Natural killer cell treated with Interleukin-12 subunit alpha and Interleukin-12 subunit beta and Interleukin-15 and Interleukin-18, amount 100 ng/mL, for 72 hours (primary cell): Measurements from ENCODE around the gene MALL. TPM values are rescaled to one million over a fixed set of nuclear protein-coding genes. Genes with fewer than 3 reads are reported as not detected.
"Not testable (repeated sequence)": the region's sequence is repeated elsewhere in the genome, so short reads cannot be mapped to it uniquely, and the experiment has no call there.

Experiments
- ATAC-seq, 2 donors: fragments of 150-1000 bp; cut with Tn5 transposase in 1 of 2; sonication (Bioruptor Pico), chemical (Tn5 transposase) in 1 of 2; 2 replicates each; pipeline ENCODE4 v1.10.0; 2021
- DNase-seq: peaks from one replicate; pipeline ENCODE4 v3.0.0; 2022; ENCODE audit warnings: low spot score
- H3K27ac Mint-ChIP-seq, 2 donors: 1 replicate in 1 of 2; 2 replicates in 1 of 2; pipeline ENCODE4 v1.8.0; 2022; ENCODE audit warnings: mixed read lengths in 2 of 2, mild to moderate bottlenecking in 1 of 2, moderate library complexity in 1 of 2
- H3K27me3 Mint-ChIP-seq, 2 donors: 1 replicate in 1 of 2; 2 replicates in 1 of 2; pipeline ENCODE4 v1.8.0; 2022; ENCODE audit warnings: mixed read lengths in 2 of 2
- H3K36me3 Mint-ChIP-seq: one replicate; pipeline ENCODE4 v1.8.0; 2022; ENCODE audit warnings: mixed read lengths
- H3K4me1 Mint-ChIP-seq, 2 donors: 1 replicate in 1 of 2; 2 replicates in 1 of 2; pipeline ENCODE4 v1.8.0; 2022; ENCODE audit warnings: low read depth in 2 of 2, mixed read lengths in 2 of 2, mild to moderate bottlenecking in 1 of 2
- H3K4me3 Mint-ChIP-seq: one replicate; pipeline ENCODE4 v1.8.0; 2022; ENCODE audit warnings: mixed read lengths
- H3K9me3 Mint-ChIP-seq: 2 replicates; pipeline ENCODE4 v1.8.0; 2022; ENCODE audit warnings: mixed read lengths
- total RNA-seq, 2 donors: library from RNA; stranded (reverse); gene quantifications; one replicate each; pipeline ENCODE4 v1.2.3, GENCODE V29; 2022

MALL gene
- not detected for total RNA-seq

GRCh38 chr2:110115291-110116032, at the start of gene MALL:
TSS of gene MALL (minus strand) at chr2:110115822. CDS start at chr2:110115792, 30 bp downstream.
- peaks cover 39 to 65% of the 10 kb centered on the region in 2 donors for H3K27me3 Mint-ChIP-seq
- H3K4me1 Mint-ChIP-seq: no peaks in the 10 kb centered on the region
- no peaks in the 10 kb centered on the region for H3K36me3 Mint-ChIP-seq
- no peak within 1 kb of the TSS for H3K4me3 Mint-ChIP-seq
- no peak within 1 kb of the TSS for H3K27ac Mint-ChIP-seq
- no peaks in the 10 kb centered on the region for H3K9me3 Mint-ChIP-seq
- ATAC-seq: peak in 1 of 2 donors; percentile 27
- no peak for DNase-seq

- H3K27ac Mint-ChIP-seq: no peak overlapping the region
- H3K4me1 Mint-ChIP-seq: peaks cover 5 to 6% of the 10 kb centered on the region in 2 donors
- H3K4me3 Mint-ChIP-seq: no peak overlapping the region
- peak; percentile 53 to 58 for ATAC-seq
- H3K36me3 Mint-ChIP-seq: peaks cover 6% of the 10 kb centered on the region
- H3K27me3 Mint-ChIP-seq: peaks cover 14% of the 10 kb centered on the region in 2 donors
- H3K9me3 Mint-ChIP-seq: peaks cover 6% of the 10 kb centered on the region
- no peak for DNase-seq
Measured at GRCh38 chr2:110157153-110157793, 41.7 kb upstream of the MALL start.

- H3K36me3 Mint-ChIP-seq, DNase-seq, H3K4me1 Mint-ChIP-seq, ATAC-seq, H3K9me3 Mint-ChIP-seq, H3K27ac Mint-ChIP-seq, H3K4me3 Mint-ChIP-seq: not testable (repeated sequence)
- peaks cover 15 to 16% of the 10 kb centered on the region in 2 donors for H3K27me3 Mint-ChIP-seq
Measured at GRCh38 chr2:110154828-110155227, 39.2 kb upstream of the MALL start.

- not testable (repeated sequence) for ATAC-seq, H3K36me3 Mint-ChIP-seq, H3K4me3 Mint-ChIP-seq, H3K27ac Mint-ChIP-seq, DNase-seq, H3K4me1 Mint-ChIP-seq, H3K9me3 Mint-ChIP-seq
- H3K27me3 Mint-ChIP-seq: peaks cover 19 to 22% of the 10 kb centered on the region in 2 donors
Measured at GRCh38 chr2:110154188-110154587, 38.6 kb upstream of the MALL start.

- Mint-ChIP-seq H3K36me3 (peaks cover 6% of the 10 kb centered on the region), H3K27me3 (peaks cover 19 to 28% of the 10 kb centered on the region in 2 donors), H3K27ac (no peak overlapping the region)
Measured at GRCh38 chr2:110153416-110153815, 37.8 kb upstream of the MALL start.

GRCh38 chr2:110152943-110153342, 37.3 kb upstream of the MALL start:
- DNase-seq: no peak

More at GRCh38 chr2:110153416-110153815, 37.8 kb upstream of the MALL start:
- no peak overlapping the region for H3K4me3 Mint-ChIP-seq
- no peak for DNase-seq
- peaks cover 5 to 6% of the 10 kb centered on the region in 2 donors for H3K4me1 Mint-ChIP-seq
- H3K9me3 Mint-ChIP-seq: peaks cover 6% of the 10 kb centered on the region
- ATAC-seq: no peak

GRCh38 chr2:110149330-110150220, 34.0 kb upstream of the MALL start:
- Mint-ChIP-seq H3K4me1 (no peaks in the 10 kb centered on the region), H3K36me3 (peaks cover 6% of the 10 kb centered on the region), H3K27me3 (peaks cover 20 to 33% of the 10 kb centered on the region in 2 donors), H3K27ac (no peak overlapping the region), H3K4me3 (no peak overlapping the region), H3K9me3 (peaks cover 9% of the 10 kb centered on the region)
- no peak for DNase-seq
- no peak for ATAC-seq

More at GRCh38 chr2:110152943-110153342, 37.3 kb upstream of the MALL start:
- H3K4me3 Mint-ChIP-seq: no peak overlapping the region
- H3K9me3 Mint-ChIP-seq: peaks cover 9% of the 10 kb centered on the region
- peaks cover 22 to 32% of the 10 kb centered on the region in 2 donors for H3K27me3 Mint-ChIP-seq
- no peak for ATAC-seq
- peaks cover 5 to 6% of the 10 kb centered on the region in 2 donors for H3K4me1 Mint-ChIP-seq
- H3K27ac Mint-ChIP-seq: no peak overlapping the region
- peaks cover 6% of the 10 kb centered on the region for H3K36me3 Mint-ChIP-seq

- no peak overlapping the region for H3K27ac Mint-ChIP-seq
- ATAC-seq: no peak
- no peaks in the 10 kb centered on the region for H3K4me1 Mint-ChIP-seq
- no peak for DNase-seq
- H3K4me3 Mint-ChIP-seq: no peak overlapping the region
- peaks cover 12 to 21% of the 10 kb centered on the region in 2 donors for H3K27me3 Mint-ChIP-seq
- no peaks in the 10 kb centered on the region for H3K36me3 Mint-ChIP-seq
- peaks cover 3% of the 10 kb centered on the region for H3K9me3 Mint-ChIP-seq
Measured at GRCh38 chr2:110146945-110147332, 31.3 kb upstream of the MALL start.

- Mint-ChIP-seq H3K27ac (no peak overlapping the region), H3K9me3 (peaks cover 3% of the 10 kb centered on the region), H3K4me1 (no peaks in the 10 kb centered on the region), H3K27me3 (peaks cover 12 to 19% of the 10 kb centered on the region in 2 donors), H3K4me3 (no peak overlapping the region), H3K36me3 (no peaks in the 10 kb centered on the region)
- ATAC-seq (no peak), DNase-seq (no peak)
Measured at GRCh38 chr2:110146183-110146944, 30.7 kb upstream of the MALL start.

- H3K4me1 Mint-ChIP-seq: no peaks in the 10 kb centered on the region
- ATAC-seq (peak in 1 of 2 donors; percentile 20), DNase-seq (no peak)
- no peak overlapping the region for H3K27ac Mint-ChIP-seq
- H3K4me3 Mint-ChIP-seq: no peak overlapping the region
- peaks cover 3% of the 10 kb centered on the region for H3K9me3 Mint-ChIP-seq
- H3K36me3 Mint-ChIP-seq: no peaks in the 10 kb centered on the region
- peaks cover 9 to 11% of the 10 kb centered on the region in 2 donors for H3K27me3 Mint-ChIP-seq
Measured at GRCh38 chr2:110143982-110144381, 28.4 kb upstream of the MALL start.

GRCh38 chr2:110140401-110140800, 24.8 kb upstream of the MALL start:
- H3K9me3 Mint-ChIP-seq: no peaks in the 10 kb centered on the region
- no peak overlapping the region for H3K27ac Mint-ChIP-seq
- H3K27me3 Mint-ChIP-seq: peaks cover 0 to 5% of the 10 kb centered on the region in 2 donors
- H3K4me1 Mint-ChIP-seq: no peaks in the 10 kb centered on the region
- DNase-seq (no peak), ATAC-seq (peak in 1 of 2 donors; percentile 45)
- H3K36me3 Mint-ChIP-seq: no peaks in the 10 kb centered on the region
- no peak overlapping the region for H3K4me3 Mint-ChIP-seq

GRCh38 chr2:110134025-110134424, 18.4 kb upstream of the MALL start:
- Mint-ChIP-seq H3K9me3 (peaks cover 6% of the 10 kb centered on the region), H3K27ac (no peak overlapping the region), H3K4me1 (no peaks in the 10 kb centered on the region), H3K36me3 (no peaks in the 10 kb centered on the region), H3K4me3 (no peak overlapping the region), H3K27me3 (peaks cover 7 to 27% of the 10 kb centered on the region in 2 donors)
- ATAC-seq (no peak), DNase-seq (no peak)

GRCh38 chr2:110131166-110131565, 15.5 kb upstream of the MALL start:
- no peak overlapping the region for H3K27ac Mint-ChIP-seq
- no peak for ATAC-seq
- peaks cover 13 to 36% of the 10 kb centered on the region in 2 donors for H3K27me3 Mint-ChIP-seq
- no peaks in the 10 kb centered on the region for H3K36me3 Mint-ChIP-seq
- H3K4me3 Mint-ChIP-seq: no peak overlapping the region
- H3K4me1 Mint-ChIP-seq: no peaks in the 10 kb centered on the region
- DNase-seq: no peak
- peaks cover 6% of the 10 kb centered on the region for H3K9me3 Mint-ChIP-seq
